HL-60 (cell line): Measurements from ENCODE around the gene VRK2.

Source experiments
- CTCF ChIP-seq: IDR thresholded peaks from one replicate; pipeline ENCODE4 v1.5.1; 2011; ENCODE audit warnings: low read length, control low read depth, inconsistent platforms; ENCODE audit not compliant: insufficient read depth
- POLR2AphosphoS5 ChIP-seq: IDR thresholded peaks from 2 replicates; pipeline ENCODE4 v1.6.1; 2012; ENCODE audit warnings: low read depth
- REST ChIP-seq: IDR thresholded peaks from 2 replicates; pipeline ENCODE4 v1.6.1; 2012; ENCODE audit warnings: low read depth; ENCODE audit not compliant: insufficient replicate concordance
- SPI1 ChIP-seq: IDR thresholded peaks from 2 replicates; pipeline ENCODE4 v1.6.1; 2012; ENCODE audit warnings: low read depth, mild to moderate bottlenecking, borderline replicate concordance

- peak; percentile 79 for TF ChIP-seq POLR2AphosphoS5
- no peak for TF ChIP-seq CTCF
- peak; percentile 44; the same call in 1 of the 2 replicates for TF ChIP-seq SPI1
- peak; percentile 39 for TF ChIP-seq REST
Observed at GRCh38 chr2:58046585-58047372, at the start of gene VRK2.
